Naive thymus-derived CD8-positive, alpha-beta T cell (primary cell): Measurements from ENCODE around the gene LSM3. TPM values are rescaled to one million over a fixed set of nuclear protein-coding genes. Genes with fewer than 3 reads are reported as not detected.
"Not testable (repeated sequence)": the region's sequence is repeated elsewhere in the genome, so short reads cannot be mapped to it uniquely, and the experiment has no call there.

Experiments used
- ATAC-seq, 2 donors: fragments of 150-1000 bp; cut with Tn5 transposase in 1 of 2; sonication (Bioruptor Pico), chemical (Tn5 transposase) in 1 of 2; 1 replicate in 1 of 2; 2 replicates in 1 of 2; pipeline ENCODE4 v1.10.0; 2021; ENCODE audit warnings: mild to moderate bottlenecking in 2 of 2, moderate library complexity in 2 of 2
- POLR2A ChIA-PET: fragments of 350-600 bp; sonication (Branson Sonifier 250); formaldehyde crosslinking; loops from one replicate; lab custom pipeline; 2021; ENCODE audit warnings: antibody characterized with exemption; lab: Charles Lee
- DNase-seq, 10 donors: peaks; one replicate each; pipeline versions ENCODE4 v3.0.0 to v3.0.0-alpha.2; 2020 to 2022
- H3K27ac Mint-ChIP-seq, 10 donors: one replicate each; pipeline ENCODE4 v1.8.0; 2020 to 2022; ENCODE audit warnings: mild to moderate bottlenecking in 10 of 10, mixed read lengths in 10 of 10, moderate library complexity in 4 of 10, inconsistent platforms in 1 of 10
- H3K27me3 Mint-ChIP-seq, 5 donors: one replicate each; pipeline ENCODE4 v1.8.0; 2021 to 2022; ENCODE audit warnings: mixed read lengths in 5 of 5
- H3K36me3 Mint-ChIP-seq, 3 donors: one replicate each; pipeline ENCODE4 v1.8.0; 2020 to 2022; ENCODE audit warnings: mixed read lengths in 3 of 3, mild to moderate bottlenecking in 2 of 3, inconsistent platforms in 1 of 3
- H3K4me1 Mint-ChIP-seq, 4 donors: one replicate each; pipeline ENCODE4 v1.8.0; 2021 to 2022; ENCODE audit warnings: mixed read lengths in 4 of 4
- H3K4me3 Mint-ChIP-seq, 10 donors: one replicate each; pipeline ENCODE4 v1.8.0; 2020 to 2022; ENCODE audit warnings: mild to moderate bottlenecking in 10 of 10, mixed read lengths in 10 of 10, moderate library complexity in 6 of 10, inconsistent platforms in 1 of 10
- H3K9me3 Mint-ChIP-seq, 9 donors: one replicate each; pipeline ENCODE4 v1.8.0; 2020 to 2022; ENCODE audit warnings: mixed read lengths in 9 of 9, mild to moderate bottlenecking in 3 of 9, inconsistent platforms in 1 of 9, moderate library complexity in 1 of 9
- polyA plus RNA-seq, 3 donors: library from polyadenylated mRNA; unstranded; fragments of 300-500 nt; fragmentation: Illumina TruSeq; gene quantifications; one replicate each; pipeline ENCODE4 v1.2.3, GENCODE V29; 2021
- total RNA-seq, 8 experiments: library from RNA in 2 of 8; stranded (reverse) in 2 of 8; gene quantifications; one replicate each; pipeline ENCODE4 v1.2.3 and lab custom pipeline; 2021 to 2026

Gene LSM3
- total and polyA plus RNA-seq, 5 experiments from 2014 or later, result 10.4 to 26.5 (median 20.8) TPM

DNA sequence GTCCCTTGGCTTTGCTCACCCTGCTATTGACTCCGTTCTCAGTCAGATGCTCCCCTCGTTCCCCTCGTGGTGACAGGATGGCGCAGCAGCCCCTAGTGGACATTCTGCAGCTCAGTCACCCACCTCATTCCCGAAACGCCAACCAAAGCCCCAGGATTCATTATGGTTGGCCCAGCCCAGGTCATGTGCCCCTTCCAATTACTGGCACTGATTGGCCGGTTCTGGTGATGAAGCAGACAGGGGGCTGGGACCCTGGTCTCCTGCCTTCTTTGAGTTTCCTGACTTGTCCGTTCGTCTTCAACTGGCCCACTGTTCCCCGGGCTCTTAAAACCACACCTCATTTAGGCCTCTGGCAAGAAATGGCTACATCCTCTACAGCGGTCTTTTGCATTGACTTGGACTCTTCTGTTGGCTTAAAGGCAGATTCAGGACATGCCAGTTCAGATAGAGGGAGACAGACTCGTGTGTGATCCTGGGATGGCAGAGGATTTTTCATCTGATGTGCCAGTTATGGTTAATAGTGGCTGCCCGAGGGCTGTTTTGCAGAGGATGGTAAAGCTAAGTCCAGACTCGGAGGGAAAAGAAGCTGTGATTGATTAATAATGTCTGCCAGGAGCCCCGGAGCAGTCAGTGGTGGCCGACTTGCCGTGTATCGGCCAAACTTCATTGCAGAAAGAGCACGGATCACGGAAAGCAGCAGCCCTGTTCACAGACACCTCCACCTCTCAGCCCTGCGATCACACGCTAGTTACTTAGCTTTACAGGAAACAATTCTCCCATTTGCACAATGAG lies 37.8 kb downstream of the LSM3 start:
- Mint-ChIP-seq H3K27ac (peak overlapping the region in 7 of 10 donors; percentile 27 to 94 (median 65)), H3K27me3 (peaks cover 0 to 3% (median 0%) of the 10 kb centered on the region in 5 donors), H3K9me3 (peaks cover 3 to 21% (median 13%) of the 10 kb centered on the region in 9 donors), H3K4me3 (peak overlapping the region; percentile 21 to 94 (median 66)), H3K36me3 (peaks cover 0 to 17% (median 6%) of the 10 kb centered on the region in 3 donors), H3K4me1 (peaks cover 0 to 8% (median 0%) of the 10 kb centered on the region in 4 donors)
- POLR2A ChIA-PET, result interaction anchor here (1.4 kb wide), 1 partner anchor 13 kb away, joined by 3 read pairs; no protein-coding TSS in a partner anchor
- peak in 6 of 10 donors; percentile 7 to 77 (median 67) for DNase-seq
- ATAC-seq, result peak; percentile 67 to 96

DNA sequence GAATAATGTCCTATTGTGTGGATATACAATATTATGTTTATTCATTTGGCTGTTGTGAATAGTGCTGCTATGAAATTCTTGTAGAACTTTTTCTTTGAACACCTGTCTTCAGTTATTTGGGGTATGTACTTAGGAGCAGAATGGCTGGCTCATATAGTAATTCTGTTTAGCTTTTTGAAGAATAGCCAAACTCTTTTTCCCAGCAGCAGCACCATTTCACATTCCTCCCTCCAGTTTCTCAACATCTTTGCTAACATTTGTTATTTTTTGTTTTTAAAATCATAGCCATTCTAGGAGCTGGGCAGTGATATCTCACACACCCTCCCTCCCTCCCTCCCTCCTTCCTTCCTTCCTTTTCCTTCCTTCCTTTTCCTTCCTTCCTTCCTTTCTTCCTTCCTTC lies 39.7 kb downstream of the LSM3 start:
- H3K9me3 Mint-ChIP-seq, result peaks cover 7 to 40% (median 25%) of the 10 kb centered on the region in 9 donors
- POLR2A ChIA-PET, result no interaction called here
- H3K4me1 Mint-ChIP-seq, result peaks cover 0 to 8% (median 0%) of the 10 kb centered on the region in 4 donors
- peaks cover 0 to 11% (median 2%) of the 10 kb centered on the region in 5 donors for H3K27me3 Mint-ChIP-seq
- ATAC-seq (no peak), DNase-seq (no peak)
- H3K4me3 Mint-ChIP-seq, result peak overlapping the region in 2 of 10 donors; percentile 24 to 55
- H3K36me3 Mint-ChIP-seq, result peaks cover 2 to 31% (median 14%) of the 10 kb centered on the region in 3 donors
- H3K27ac Mint-ChIP-seq, result peak overlapping the region in 2 of 10 donors; percentile 20 to 72

DNA sequence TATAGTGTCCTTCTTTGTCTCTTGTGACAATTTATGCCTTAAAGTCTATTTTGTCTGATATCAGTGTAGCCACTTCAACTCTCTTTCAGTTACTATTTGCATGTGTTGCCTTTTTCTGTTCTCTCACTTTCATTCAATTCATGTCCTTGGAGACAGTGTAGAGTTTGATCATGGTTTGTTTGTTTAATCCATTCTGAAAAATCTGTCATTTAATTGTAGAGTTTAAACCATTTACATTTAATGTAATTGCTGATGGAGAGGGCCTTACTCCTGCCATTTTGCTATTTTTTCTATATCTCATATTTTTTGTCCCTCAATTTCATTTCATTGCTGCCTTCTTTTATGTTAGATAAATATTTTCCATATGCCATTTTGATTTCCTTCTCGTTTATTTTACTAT lies 42.3 kb downstream of the LSM3 start:
- Mint-ChIP-seq H3K9me3 (peaks cover 7 to 41% (median 25%) of the 10 kb centered on the region in 9 donors), H3K27me3 (peaks cover 4 to 20% (median 14%) of the 10 kb centered on the region in 5 donors), H3K27ac (no peak overlapping the region), H3K4me3 (no peak overlapping the region), H3K4me1 (peaks cover 0 to 8% (median 2%) of the 10 kb centered on the region in 4 donors), H3K36me3 (peaks cover 2 to 31% (median 14%) of the 10 kb centered on the region in 3 donors)
- DNase-seq, result no peak
- POLR2A ChIA-PET, result no interaction called here
- no peak for ATAC-seq

DNA sequence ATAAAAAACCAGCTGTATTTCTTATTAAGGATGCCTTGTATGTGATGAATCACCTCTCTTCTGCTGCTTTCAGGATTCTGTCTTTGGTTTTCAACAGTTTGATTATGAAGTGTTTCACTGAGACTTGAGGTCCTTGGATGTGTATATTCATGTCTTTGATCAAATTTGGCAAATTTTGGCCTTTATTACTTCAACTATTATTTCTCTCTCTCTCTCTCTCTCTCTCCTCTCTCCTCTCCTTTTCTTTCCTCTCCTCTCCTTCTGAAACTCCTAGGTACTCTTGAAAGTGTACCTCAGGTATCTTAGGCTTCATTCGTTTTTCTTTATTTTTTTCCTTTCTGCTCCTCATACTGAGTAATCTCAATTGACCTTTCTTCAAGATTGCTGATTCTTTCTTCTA lies 43.3 kb downstream of the LSM3 start:
- Mint-ChIP-seq H3K4me1 (peaks cover 0 to 4% (median 2%) of the 10 kb centered on the region in 4 donors), H3K27ac (no peak overlapping the region), H3K4me3 (no peak overlapping the region), H3K27me3 (peaks cover 6 to 23% (median 16%) of the 10 kb centered on the region in 5 donors), H3K9me3 (peaks cover 7 to 41% (median 25%) of the 10 kb centered on the region in 9 donors), H3K36me3 (peaks cover 2 to 31% (median 14%) of the 10 kb centered on the region in 3 donors)
- ATAC-seq (no peak), DNase-seq (no peak)
- POLR2A ChIA-PET, result no interaction called here

DNA sequence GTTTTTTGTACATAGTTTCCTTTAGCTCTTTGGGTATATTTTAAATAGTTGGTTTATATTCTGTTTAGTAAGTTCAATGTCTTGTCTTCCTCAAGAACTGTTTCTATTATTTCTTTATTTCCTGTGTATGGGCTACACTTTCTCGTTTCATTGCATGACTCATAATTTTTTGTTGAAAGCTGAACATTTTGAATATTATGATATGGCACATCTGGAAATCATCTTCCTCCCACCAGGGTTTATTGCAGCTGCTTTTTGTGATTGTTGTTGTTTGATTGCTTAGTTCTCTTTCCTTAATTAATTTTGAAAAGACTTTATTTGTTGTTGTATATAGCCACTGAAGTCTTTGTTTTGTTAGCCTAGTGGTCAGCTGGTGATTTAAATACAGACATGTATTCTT lies 43.8 kb downstream of the LSM3 start:
- Mint-ChIP-seq H3K27me3 (peaks cover 6 to 23% (median 16%) of the 10 kb centered on the region in 5 donors), H3K9me3 (peaks cover 7 to 41% (median 25%) of the 10 kb centered on the region in 9 donors), H3K4me3 (no peak overlapping the region), H3K4me1 (peaks cover 0 to 3% (median 2%) of the 10 kb centered on the region in 4 donors), H3K36me3 (peaks cover 2 to 31% (median 14%) of the 10 kb centered on the region in 3 donors), H3K27ac (no peak overlapping the region)
- no peak for ATAC-seq
- POLR2A ChIA-PET, result no interaction called here
- DNase-seq, result no peak

DNA sequence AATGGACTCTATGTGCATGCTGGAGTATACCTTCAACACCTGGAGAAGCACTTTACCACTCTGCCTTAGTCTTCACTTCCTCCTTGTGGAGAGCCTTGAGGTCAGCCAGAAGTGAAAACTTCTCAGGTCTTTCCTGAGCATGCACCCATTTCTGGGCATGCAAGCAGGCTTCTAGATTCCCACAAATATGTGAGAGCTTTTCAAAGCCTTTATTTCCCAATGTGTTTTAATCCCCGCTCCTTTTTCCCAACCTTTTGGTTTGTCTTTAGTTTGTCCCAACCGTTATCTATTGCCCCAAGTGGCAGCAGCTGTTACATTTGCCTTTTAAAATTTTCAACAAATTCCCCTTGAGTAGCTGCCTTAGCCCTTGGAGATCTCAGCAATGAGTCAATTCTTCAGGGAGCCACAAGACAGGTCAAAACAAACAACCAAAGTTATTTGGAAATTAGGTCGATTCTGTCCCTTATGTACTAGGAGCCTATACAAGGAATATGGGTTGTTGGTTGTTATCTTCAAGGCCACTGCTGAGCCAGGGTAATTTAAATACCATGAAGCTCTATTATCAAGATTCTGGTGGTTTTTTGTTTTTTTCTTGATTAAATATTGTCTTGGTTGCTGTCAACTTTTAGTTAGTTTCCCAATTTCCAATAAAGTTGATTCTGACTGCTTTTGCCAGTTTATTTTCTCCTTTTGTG lies 44.4 kb downstream of the LSM3 start:
- Mint-ChIP-seq H3K4me3 (no peak overlapping the region), H3K4me1 (peaks cover 0 to 2% (median 1%) of the 10 kb centered on the region in 4 donors), H3K36me3 (peaks cover 2 to 31% (median 14%) of the 10 kb centered on the region in 3 donors), H3K9me3 (peaks cover 7 to 41% (median 25%) of the 10 kb centered on the region in 9 donors), H3K27ac (no peak overlapping the region), H3K27me3 (peaks cover 6 to 25% (median 20%) of the 10 kb centered on the region in 5 donors)
- DNase-seq (no peak), ATAC-seq (no peak)
- POLR2A ChIA-PET, result no interaction called here

DNA sequence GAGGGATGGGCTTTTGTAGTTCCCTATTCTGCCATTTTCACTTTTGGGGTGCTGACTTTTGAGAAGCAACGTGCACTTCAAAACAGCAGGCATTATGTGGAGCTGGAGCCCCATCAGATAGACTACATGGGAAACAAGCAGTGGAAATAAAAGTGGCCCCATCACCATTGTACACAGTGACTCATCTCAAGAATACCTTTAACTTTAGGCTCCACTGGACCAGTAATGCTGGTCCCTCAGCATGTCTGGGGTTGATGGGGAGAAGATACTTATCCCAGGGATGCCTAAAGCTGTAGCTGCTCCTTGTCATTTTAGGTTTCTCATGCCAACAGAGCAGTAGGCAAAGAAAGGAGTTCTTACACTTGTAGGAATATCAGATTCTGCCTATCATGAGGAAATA lies 45.0 kb downstream of the LSM3 start:
- Mint-ChIP-seq H3K36me3 (peaks cover 2 to 31% (median 14%) of the 10 kb centered on the region in 3 donors), H3K4me1 (peaks cover 0 to 2% (median 1%) of the 10 kb centered on the region in 4 donors), H3K27ac (no peak overlapping the region), H3K27me3 (peaks cover 7 to 30% (median 23%) of the 10 kb centered on the region in 5 donors), H3K4me3 (no peak overlapping the region), H3K9me3 (peaks cover 7 to 41% (median 25%) of the 10 kb centered on the region in 9 donors)
- ATAC-seq (no peak), DNase-seq (no peak)
- POLR2A ChIA-PET, result no interaction called here

DNA sequence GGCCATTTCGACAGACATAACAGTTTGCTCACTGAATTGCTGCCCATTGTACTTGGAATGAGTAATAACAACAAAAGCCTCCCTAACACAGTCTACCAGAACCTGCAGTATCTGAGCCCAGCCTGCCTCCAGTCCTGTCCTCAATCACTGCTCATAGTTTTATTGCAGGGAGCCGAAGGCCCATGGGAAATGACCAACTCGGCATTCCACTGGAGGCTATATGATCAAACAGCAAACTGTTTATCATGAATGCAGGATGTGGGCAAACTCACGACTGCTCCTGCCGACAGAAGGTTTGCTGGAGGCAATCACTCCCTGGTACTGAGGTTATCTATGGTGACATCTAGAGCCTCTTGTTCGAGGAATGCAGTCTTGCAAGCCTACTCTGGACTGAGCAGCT lies 46.3 kb downstream of the LSM3 start:
- H3K4me3 Mint-ChIP-seq, result no peak overlapping the region
- POLR2A ChIA-PET, result no interaction called here
- H3K36me3 Mint-ChIP-seq, result peaks cover 2 to 28% (median 11%) of the 10 kb centered on the region in 3 donors
- peaks cover 6 to 35% (median 24%) of the 10 kb centered on the region in 9 donors for H3K9me3 Mint-ChIP-seq
- peaks cover 7 to 30% (median 22%) of the 10 kb centered on the region in 5 donors for H3K27me3 Mint-ChIP-seq
- H3K4me1 Mint-ChIP-seq, result peaks cover 0 to 2% (median 1%) of the 10 kb centered on the region in 4 donors
- H3K27ac Mint-ChIP-seq, result peak overlapping the region in 1 of 10 donors; percentile 11
- no peak for ATAC-seq
- no peak for DNase-seq

DNA sequence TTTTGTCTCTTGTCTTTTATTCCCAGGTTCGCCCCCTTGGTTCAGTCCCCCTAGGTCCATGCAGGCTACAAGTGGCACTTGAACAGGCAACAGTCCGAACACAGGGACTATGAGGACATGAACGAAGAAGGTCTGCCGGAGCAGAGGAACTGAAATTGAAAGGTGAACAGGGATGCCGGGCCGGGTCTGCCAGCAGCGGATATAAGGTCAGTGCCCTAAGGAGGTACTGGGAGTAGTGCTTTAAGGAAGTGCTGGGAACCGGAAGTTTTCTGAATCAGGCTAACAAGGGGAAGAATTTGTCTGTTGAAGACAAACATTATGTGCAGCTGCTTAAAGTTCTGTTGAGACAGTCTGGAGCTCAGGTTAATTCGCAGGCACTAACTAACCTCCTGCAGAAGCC lies 46.8 kb downstream of the LSM3 start:
- peaks cover 12 to 33% (median 20%) of the 10 kb centered on the region in 5 donors for H3K27me3 Mint-ChIP-seq
- H3K27ac Mint-ChIP-seq, result peak overlapping the region in 1 of 10 donors; percentile 11
- ATAC-seq (no peak), DNase-seq (no peak)
- POLR2A ChIA-PET, result no interaction called here
- no peak overlapping the region for H3K4me3 Mint-ChIP-seq
- peaks cover 4 to 30% (median 18%) of the 10 kb centered on the region in 9 donors for H3K9me3 Mint-ChIP-seq
- H3K36me3 Mint-ChIP-seq, result peaks cover 2 to 23% (median 8%) of the 10 kb centered on the region in 3 donors
- H3K4me1 Mint-ChIP-seq, result peaks cover 0 to 2% (median 1%) of the 10 kb centered on the region in 4 donors

DNA sequence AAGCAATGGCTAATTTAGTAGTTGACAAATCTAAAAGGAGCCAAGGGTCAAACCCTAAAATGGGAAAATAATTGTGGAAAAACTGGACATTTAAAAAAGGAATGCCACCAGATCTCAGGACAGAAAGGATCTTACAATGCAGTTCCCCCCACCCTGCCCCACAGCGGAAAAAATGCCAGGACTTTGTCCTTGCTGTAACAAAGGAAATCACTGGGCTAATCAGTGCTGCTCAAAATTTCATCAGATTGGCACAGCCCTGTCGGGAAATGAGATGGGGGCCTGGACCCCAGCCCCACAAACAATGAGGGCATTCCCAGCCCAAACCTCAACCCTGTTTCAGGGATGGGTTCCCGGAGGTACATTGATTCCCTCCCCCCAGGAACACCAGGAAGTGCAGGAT lies 47.7 kb downstream of the LSM3 start:
- H3K4me1 Mint-ChIP-seq, DNase-seq, POLR2A ChIA-PET, ATAC-seq, H3K27ac Mint-ChIP-seq, H3K4me3 Mint-ChIP-seq: not testable (repeated sequence)
- peaks cover 4 to 21% (median 14%) of the 10 kb centered on the region in 9 donors for H3K9me3 Mint-ChIP-seq
- H3K27me3 Mint-ChIP-seq, result peaks cover 15 to 42% (median 27%) of the 10 kb centered on the region in 5 donors
- H3K36me3 Mint-ChIP-seq, result peaks cover 2 to 15% (median 8%) of the 10 kb centered on the region in 3 donors

DNA sequence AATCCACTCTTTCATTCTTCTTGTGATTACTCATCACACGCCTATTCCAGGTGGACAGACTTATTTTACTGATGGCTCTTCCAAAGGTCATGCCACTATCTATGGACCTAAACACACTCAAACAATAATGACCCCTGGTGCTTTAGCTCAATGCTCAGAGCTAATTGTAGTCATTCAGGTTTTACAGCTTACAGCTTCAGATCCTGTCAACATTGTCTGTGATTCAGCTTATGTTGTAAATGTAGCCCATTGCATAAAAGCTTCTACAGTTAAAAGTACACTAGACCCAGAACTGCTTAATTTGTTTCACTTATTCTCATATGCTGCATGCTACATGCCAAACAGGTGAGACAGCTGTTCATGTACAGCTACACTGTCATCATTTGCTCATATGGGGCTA lies 49.2 kb downstream of the LSM3 start:
- no peak for ATAC-seq
- DNase-seq, result no peak
- no peak overlapping the region for H3K27ac Mint-ChIP-seq
- peaks cover 0 to 9% (median 2%) of the 10 kb centered on the region in 9 donors for H3K9me3 Mint-ChIP-seq
- H3K36me3 Mint-ChIP-seq, result peaks cover 2 to 6% (median 3%) of the 10 kb centered on the region in 3 donors
- H3K4me1 Mint-ChIP-seq, result peaks cover 2 to 8% (median 7%) of the 10 kb centered on the region in 4 donors
- no peak overlapping the region for H3K4me3 Mint-ChIP-seq
- peaks cover 23 to 57% (median 35%) of the 10 kb centered on the region in 5 donors for H3K27me3 Mint-ChIP-seq
- POLR2A ChIA-PET, result no interaction called here

DNA sequence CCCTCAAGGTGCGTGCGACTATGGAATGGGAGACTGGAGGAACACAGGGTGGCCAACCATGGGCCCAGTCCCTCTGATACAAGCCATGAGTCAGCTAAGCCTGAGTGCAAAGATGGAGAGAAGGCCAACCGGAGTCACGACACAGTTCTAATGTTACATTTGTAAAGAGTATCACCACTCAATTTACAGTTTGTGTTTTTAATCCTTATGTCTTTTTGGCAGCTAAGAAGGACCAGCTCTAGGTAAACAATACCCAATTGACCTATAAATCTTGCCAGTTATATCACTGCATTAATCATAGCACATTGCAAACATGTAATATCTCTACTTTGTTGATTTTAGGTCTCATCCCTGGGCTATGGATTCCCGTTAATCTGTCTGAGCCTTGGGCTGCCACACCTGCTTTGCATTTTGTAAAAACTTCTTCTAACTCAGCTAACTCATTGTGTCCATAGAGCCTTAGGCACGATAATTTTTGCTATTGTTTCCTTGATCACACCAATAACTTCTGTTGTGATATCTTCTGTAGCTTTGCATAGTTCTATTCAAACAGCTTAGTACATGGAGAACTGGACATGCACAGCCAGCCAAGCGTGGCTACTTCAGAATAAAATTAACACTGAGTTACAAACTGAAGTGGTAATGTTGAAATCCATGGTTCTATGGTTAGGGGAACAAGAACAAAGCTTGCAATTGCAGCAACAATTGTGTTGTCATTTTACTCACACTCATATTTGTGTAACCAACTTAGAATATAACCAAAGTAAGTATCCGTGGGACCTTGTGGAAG lies 50.3 kb downstream of the LSM3 start:
- Mint-ChIP-seq H3K27ac (no peak overlapping the region), H3K9me3 (peaks cover 0 to 13% (median 11%) of the 10 kb centered on the region in 9 donors), H3K27me3 (peaks cover 28 to 67% (median 42%) of the 10 kb centered on the region in 5 donors), H3K4me3 (no peak overlapping the region), H3K4me1 (peaks cover 3 to 14% (median 8%) of the 10 kb centered on the region in 4 donors), H3K36me3 (peaks cover 3 to 11% (median 5%) of the 10 kb centered on the region in 3 donors)
- POLR2A ChIA-PET, result no interaction called here
- DNase-seq (no peak), ATAC-seq (no peak)
